ENCODE data around the gene PRDM13.

Gene PRDM13

GRCh38 chr6:99609905-99610489, 3.4 kb downstream of the PRDM13 start:
- no peak overlapping the region for H3K27ac ChIP-seq
- TF ChIP-seq CTCF (IDR thresholded peaks at IDR 0.05): no peak

GRCh38 chr6:99611148-99611547, 4.5 kb downstream of the PRDM13 start:
- H3K27ac ChIP-seq: no peak overlapping the region

GRCh38 chr6:99612551-99613408, 6.1 kb downstream of the PRDM13 start:
- TF ChIP-seq ZFX (IDR thresholded peaks at IDR 0.05; ENCODE audit: borderline replicate concordance) (no peak), CTCF (IDR thresholded peaks at IDR 0.05) (no peak)
- no peak overlapping the region for H3K27ac ChIP-seq

More at GRCh38 chr6:99611148-99611547, 4.5 kb downstream of the PRDM13 start:
- TF ChIP-seq CTCF (IDR thresholded peaks at IDR 0.05) (no peak), ZFX (IDR thresholded peaks at IDR 0.05; ENCODE audit: borderline replicate concordance) (no peak)

GRCh38 chr6:99613409-99613704, 6.7 kb downstream of the PRDM13 start:
- no peak overlapping the region for H3K27ac ChIP-seq
- TF ChIP-seq CTCF (IDR thresholded peaks at IDR 0.05) (peak; percentile 85), ZFX (IDR thresholded peaks at IDR 0.05; ENCODE audit: borderline replicate concordance) (no peak)

- H3K27ac ChIP-seq: no peak overlapping the region
- TF ChIP-seq CTCF (IDR thresholded peaks at IDR 0.05): peak; percentile 61
- no peak for TF ChIP-seq ZFX (IDR thresholded peaks at IDR 0.05; ENCODE audit: borderline replicate concordance)
Observed at GRCh38 chr6:99613705-99614429, 7.2 kb downstream of the PRDM13 start.

GRCh38 chr6:99614430-99615186, 8.0 kb downstream of the PRDM13 start:
- no peak overlapping the region for H3K27ac ChIP-seq
- TF ChIP-seq CTCF (IDR thresholded peaks at IDR 0.05) (no peak), ZFX (IDR thresholded peaks at IDR 0.05; ENCODE audit: borderline replicate concordance) (no peak)
